OCI-LY1 (cell line): ENCODE results near the gene SPOCK1.

Source experiments
- H2AFZ ChIP-seq: fragments of 200-600 bp; sonication (generic), shearing (Covaris generic); 2 replicates; pipeline ENCODE4 v1.6.0; 2014; ENCODE audit warnings: antibody characterized with exemption, mild to moderate bottlenecking, low read length
- H3F3A ChIP-seq: fragments of 200-600 bp; sonication (generic), shearing (Covaris generic); 2 replicates; pipeline ENCODE4 v1.6.0; 2014; ENCODE audit warnings: mild to moderate bottlenecking, antibody characterized with exemption, low read length, moderate library complexity; ENCODE audit not compliant: insufficient read depth
- H3K27ac ChIP-seq: fragments of 200-600 bp; sonication (generic); 2 replicates; pipeline ENCODE4 v1.5.1; 2014; ENCODE audit warnings: low read length, mixed run types, mild to moderate bottlenecking, low read depth; ENCODE audit not compliant: poor library complexity, severe bottlenecking
- H3K27me3 ChIP-seq: fragments of 200-600 bp; sonication (generic); 2 replicates; pipeline ENCODE4 v1.6.0; 2014; ENCODE audit warnings: antibody characterized with exemption, mild to moderate bottlenecking, low read length, moderate library complexity; ENCODE audit not compliant: insufficient read depth
- H3K36me3 ChIP-seq: fragments of 200-600 bp; sonication (generic); 2 replicates; pipeline ENCODE4 v1.6.1; 2014; ENCODE audit warnings: mild to moderate bottlenecking, antibody characterized with exemption, low read length, moderate library complexity, mixed read lengths; ENCODE audit not compliant: insufficient read depth
- H3K4me1 ChIP-seq: fragments of 200-600 bp; sonication (generic); 2 replicates; pipeline ENCODE4 v1.5.1; 2014; ENCODE audit warnings: mild to moderate bottlenecking, low read length, moderate library complexity; ENCODE audit not compliant: insufficient read depth, severe bottlenecking
- H3K4me2 ChIP-seq: fragments of 200-600 bp; sonication (generic), shearing (Covaris generic); 2 replicates; pipeline ENCODE4 v1.6.1; 2014; ENCODE audit warnings: low read length
- H3K4me3 ChIP-seq: fragments of 200-600 bp; sonication (generic); 2 replicates; pipeline ENCODE4 v1.5.1; 2014; ENCODE audit warnings: low read length, low read depth, mild to moderate bottlenecking, mixed read lengths; ENCODE audit not compliant: poor library complexity, severe bottlenecking
- H3K79me2 ChIP-seq: fragments of 200-600 bp; shearing (Covaris generic); 2 replicates; pipeline ENCODE4 v1.6.1; 2016; ENCODE audit warnings: mixed run types, low read length, mixed read lengths; ENCODE audit not compliant: insufficient read depth
- H3K9ac ChIP-seq: fragments of 200-600 bp; sonication (generic), shearing (Covaris generic); 2 replicates; pipeline ENCODE4 v1.6.1; 2014; ENCODE audit warnings: mild to moderate bottlenecking, low read length, mixed read lengths
- H3K9me2 ChIP-seq: fragments of 200-600 bp; sonication (generic), shearing (Covaris generic); 2 replicates; pipeline ENCODE4 v1.6.1; 2014; ENCODE audit warnings: low read depth, mild to moderate bottlenecking, low read length, mixed read lengths
- H3K9me3 ChIP-seq: fragments of 200-600 bp; shearing (Covaris generic); 2 replicates; pipeline ENCODE4 v1.6.1; 2014; ENCODE audit warnings: low read length, mixed read lengths
- H4K20me1 ChIP-seq: fragments of 200-600 bp; sonication (generic), shearing (Covaris generic); 2 replicates; pipeline ENCODE4 v1.6.0; 2016; ENCODE audit warnings: mild to moderate bottlenecking, low read length; ENCODE audit not compliant: insufficient read depth
- CTCF ChIP-seq: fragments of 200-600 bp; sonication (generic), shearing (Covaris generic); IDR thresholded peaks from 2 replicates; pipeline ENCODE4 v1.5.1; 2017; ENCODE audit warnings: mild to moderate bottlenecking, antibody characterized with exemption, low read length, moderate library complexity, mixed read lengths
- EZH2 ChIP-seq: fragments of 200-600 bp; sonication (generic), shearing (Covaris generic); IDR thresholded peaks from 2 replicates; pipeline ENCODE4 v1.8.0; 2017; ENCODE audit warnings: borderline replicate concordance, mixed run types, mild to moderate bottlenecking, antibody characterized with exemption, low read length, moderate library complexity, mixed read lengths

The SPOCK1 gene

GRCh38 chr5:137254119-137255090 is 244.7 kb downstream of the SPOCK1 start:
- TF ChIP-seq CTCF (no peak), EZH2 (no peak)
- Histone ChIP-seq H3K27ac (no peak overlapping the region), H3K9ac (no peak overlapping the region)

DNA sequence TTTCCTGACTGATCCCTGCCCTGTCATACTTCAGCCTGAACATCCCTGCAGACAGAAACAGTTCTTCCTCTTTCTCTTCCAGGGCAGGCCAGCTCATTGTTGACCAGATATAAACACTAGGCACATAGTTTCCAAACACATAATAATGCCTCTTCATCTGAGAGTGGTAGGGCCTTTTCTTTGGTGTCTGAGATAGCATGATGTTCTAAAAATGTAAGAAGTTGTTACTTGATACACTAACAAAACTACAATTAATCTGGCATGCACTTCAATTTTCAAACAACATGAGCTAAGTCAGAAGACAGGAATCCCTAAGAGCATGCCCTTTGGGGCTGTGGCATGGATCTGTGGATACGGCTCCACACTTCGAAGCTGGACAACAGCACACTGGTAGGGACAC is 246.6 kb downstream of the SPOCK1 start:
- no peaks in the 10 kb centered on the region for H3K36me3 ChIP-seq
- no peaks in the 10 kb centered on the region for H4K20me1 ChIP-seq
- TF ChIP-seq CTCF (no peak), EZH2 (no peak)
- H3K9me2 ChIP-seq, result no peaks in the 10 kb centered on the region
- H3K27me3 ChIP-seq, result no peaks in the 10 kb centered on the region
- H3K9me3 ChIP-seq, result no peaks in the 10 kb centered on the region
- no peak overlapping the region for H2AFZ ChIP-seq
- H3K4me2 ChIP-seq, result no peak overlapping the region
- no peaks in the 10 kb centered on the region for H3F3A ChIP-seq
- H3K4me1 ChIP-seq, result no peaks in the 10 kb centered on the region
- H3K27ac ChIP-seq, result no peak overlapping the region
- H3K79me2 ChIP-seq, result no peaks in the 10 kb centered on the region
- no peak overlapping the region for H3K4me3 ChIP-seq
- no peak overlapping the region for H3K9ac ChIP-seq

More at GRCh38 chr5:137254119-137255090, 244.7 kb downstream of the SPOCK1 start:
- no peak overlapping the region for H3K4me2 ChIP-seq
- no peak overlapping the region for H2AFZ ChIP-seq
- H3K36me3 ChIP-seq, result no peaks in the 10 kb centered on the region
- no peaks in the 10 kb centered on the region for H3F3A ChIP-seq
- no peaks in the 10 kb centered on the region for H3K27me3 ChIP-seq
- no peak overlapping the region for H3K4me3 ChIP-seq
- H3K9me3 ChIP-seq, result no peaks in the 10 kb centered on the region
- H4K20me1 ChIP-seq, result no peaks in the 10 kb centered on the region
- no peaks in the 10 kb centered on the region for H3K79me2 ChIP-seq
- no peaks in the 10 kb centered on the region for H3K9me2 ChIP-seq
- H3K4me1 ChIP-seq, result no peaks in the 10 kb centered on the region

DNA sequence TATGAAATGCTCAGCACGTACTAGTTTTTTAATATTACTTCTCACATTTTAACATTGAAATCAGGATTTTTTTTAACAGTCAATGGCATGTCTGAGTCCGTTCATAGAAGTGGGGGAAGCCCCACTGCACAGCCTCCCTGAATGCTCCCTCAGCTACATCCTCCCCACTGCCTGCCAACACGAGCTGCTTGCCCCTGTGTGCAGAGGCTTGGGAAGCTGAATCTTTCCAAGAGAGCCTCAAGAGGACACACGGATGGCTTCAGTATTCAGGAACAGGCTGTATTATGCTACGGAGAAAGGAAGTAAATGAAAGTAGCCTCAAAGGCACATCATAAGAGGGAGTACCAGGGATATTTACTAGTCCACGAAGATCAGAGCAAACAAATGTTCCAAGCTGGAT is 248.7 kb downstream of the SPOCK1 start:
- Histone ChIP-seq H2AFZ (no peak overlapping the region), H3K4me2 (no peak overlapping the region), H3K9me2 (no peaks in the 10 kb centered on the region), H3K9me3 (no peaks in the 10 kb centered on the region), H3K27me3 (no peaks in the 10 kb centered on the region), H4K20me1 (no peaks in the 10 kb centered on the region), H3K79me2 (no peaks in the 10 kb centered on the region), H3K27ac (no peak overlapping the region), H3K4me1 (no peaks in the 10 kb centered on the region), H3K9ac (no peak overlapping the region), H3K36me3 (no peaks in the 10 kb centered on the region), H3F3A (no peaks in the 10 kb centered on the region), H3K4me3 (no peak overlapping the region)
- TF ChIP-seq EZH2, result no peak
- TF ChIP-seq CTCF, result no peak
